BJ (cell line): ENCODE data around the gene CDH7. TPM values are rescaled to one million over a fixed set of nuclear protein-coding genes. Genes with fewer than 3 reads are reported as not detected.

Experiments
- CTCF ChIA-PET: fragments of 350-600 bp; formaldehyde crosslinking; extraction: SDS; loops from one replicate; lab custom pipeline; 2021; ENCODE audit warnings: antibody characterized with exemption, inconsistent platforms; lab: Yijun Ruan, JAX
- POLR2A ChIA-PET: fragments of 300-600 bp; sonication (Branson Sonifier 250); formaldehyde crosslinking; extraction: SDS; loops from one replicate; lab custom pipeline; 2021; ENCODE audit warnings: antibody characterized with exemption; lab: Charles Lee
- DNase-seq: peaks from one replicate; pipeline ENCODE4 v3.0.0-alpha.2; 2011; ENCODE audit warnings: low read depth
- H3K27me3 ChIP-seq: 2 replicates; pipeline ENCODE4 v1.6.0; 2011; ENCODE audit warnings: low read length; ENCODE audit not compliant: control insufficient read depth, insufficient read depth
- H3K36me3 ChIP-seq: 2 replicates; pipeline ENCODE4 v1.5.1; 2011; ENCODE audit warnings: low read length; ENCODE audit not compliant: control insufficient read depth, insufficient read depth
- H3K4me3 ChIP-seq: 2 replicates; pipeline ENCODE4 v1.5.1; 2011; ENCODE audit warnings: low read depth, mild to moderate bottlenecking, control low read depth, low read length
- CTCF ChIP-seq: IDR thresholded peaks from 2 replicates; pipeline ENCODE4 v1.5.1; 2011; ENCODE audit warnings: low read depth, mild to moderate bottlenecking, control low read depth, inconsistent platforms, low read length, moderate library complexity; ENCODE audit not compliant: insufficient read depth
- polyA plus RNA-seq: library from polyadenylated mRNA; depleted of rRNA; stranded (reverse); fragments of >200 nt; gene quantifications from 2 replicates; pipeline ENCODE4 v1.2.3, GENCODE V29; 2011

Gene CDH7
- polyA plus RNA-seq, 1 experiment: not detected

GRCh38 chr18:65897292-65897691 is 146.5 kb downstream of the CDH7 start:
- POLR2A ChIA-PET: no interaction called here
- DNase-seq: no peak
- TF ChIP-seq CTCF: no peak
- CTCF ChIA-PET: no interaction called here
- Histone ChIP-seq H3K36me3 (no peaks in the 10 kb centered on the region), H3K4me3 (no peak overlapping the region), H3K27me3 (no peaks in the 10 kb centered on the region)

GRCh38 chr18:65901522-65901921 is 150.7 kb downstream of the CDH7 start:
- ChIA-PET CTCF (no interaction called here), POLR2A (no interaction called here)

GRCh38 chr18:65906621-65907034 is 155.8 kb downstream of the CDH7 start:
- POLR2A ChIA-PET: no interaction called here
- no peaks in the 10 kb centered on the region for H3K27me3 ChIP-seq
- TF ChIP-seq CTCF: no peak
- no peaks in the 10 kb centered on the region for H3K36me3 ChIP-seq
- CTCF ChIA-PET: no interaction called here
- no peak for DNase-seq
- no peak overlapping the region for H3K4me3 ChIP-seq

More at GRCh38 chr18:65901522-65901921, 150.7 kb downstream of the CDH7 start:
- DNase-seq: no peak
- H3K27me3 ChIP-seq: no peaks in the 10 kb centered on the region
- no peak for TF ChIP-seq CTCF
- no peaks in the 10 kb centered on the region for H3K36me3 ChIP-seq
- H3K4me3 ChIP-seq: no peak overlapping the region

GRCh38 chr18:65907281-65907680 is 156.5 kb downstream of the CDH7 start:
- ChIA-PET POLR2A (no interaction called here), CTCF (no interaction called here)
- Histone ChIP-seq H3K4me3 (no peak overlapping the region), H3K36me3 (no peaks in the 10 kb centered on the region), H3K27me3 (no peaks in the 10 kb centered on the region)
- no peak for DNase-seq
- TF ChIP-seq CTCF: no peak

GRCh38 chr18:65919018-65919417 is 168.2 kb downstream of the CDH7 start:
- CTCF ChIA-PET: no interaction called here
- no peak for DNase-seq

More at GRCh38 chr18:65919018-65919417, 168.2 kb downstream of the CDH7 start:
- Histone ChIP-seq H3K4me3 (no peak overlapping the region), H3K36me3 (no peaks in the 10 kb centered on the region), H3K27me3 (no peaks in the 10 kb centered on the region)
- POLR2A ChIA-PET: no interaction called here
- TF ChIP-seq CTCF: no peak
